HepG2 (cell line): ENCODE data around the gene ATP23. TPM values are rescaled to one million over a fixed set of nuclear protein-coding genes. Genes with fewer than 3 reads are reported as not detected.

Experiments used
- ATAC-seq: fragments of 200-7000 bp; cut with Tn5 transposase; 3 replicates; pipeline ENCODE4 v1.9.1; 2020; ENCODE audit warnings: mild to moderate bottlenecking, moderate library complexity
- BruUV-seq: library from RNA; stranded (reverse); fragments of 400-500 nt; replicated peaks from 2 replicates; lab custom pipeline; 2021; lab: Mats Ljungman, UMichigan
- CTCF ChIA-PET: fragments of 300-600 bp; formaldehyde crosslinking; extraction: SDS; loops from one replicate; lab custom pipeline; 2021; ENCODE audit warnings: low total read pairs, inconsistent platforms, low intra/inter-chr PET ratio; lab: Yijun Ruan, JAX
- POLR2A ChIA-PET: fragments of 350-600 bp; sonication (Branson Sonifier 250); formaldehyde crosslinking; loops from one replicate; lab custom pipeline; 2020; ENCODE audit warnings: antibody characterized with exemption, inconsistent platforms; lab: Yijun Ruan, JAX
- DNase-seq: peaks from one replicate; pipeline ENCODE4 v3.0.0-alpha.2; 2015; ENCODE audit warnings: low spot score
- FAIRE-seq: peaks from 3 replicates; lab custom pipeline; 2011; peaks lifted over from hg19 to GRCh38; lab: Jason Lieb, UNC
- H2AFZ ChIP-seq: one replicate; pipeline ENCODE4 v1.6.1; 2011; ENCODE audit warnings: low read length, inconsistent platforms
- H3K27ac ChIP-seq: fragments of 300-600 bp; 3 replicates; pipeline ENCODE4 v1.8.0; 2011; ENCODE audit warnings: mixed run types, mild to moderate bottlenecking, mixed read lengths, low read length, inconsistent platforms; ENCODE audit not compliant: insufficient read depth; ENCODE audit errors: extremely low read length
- H3K27me3 ChIP-seq, 2 experiments: fragments of 200-600 bp in 1 of 2; 2 replicates in 1 of 2; 3 replicates in 1 of 2; pipeline versions ENCODE4 v1.6.0 to v1.8.0; 2011; ENCODE audit warnings: low read length in 2 of 2, mild to moderate bottlenecking in 2 of 2, moderate library complexity in 2 of 2, inconsistent platforms in 1 of 2; ENCODE audit not compliant: insufficient read depth in 2 of 2, control insufficient read depth in 1 of 2
- H3K36me3 ChIP-seq, 2 experiments: fragments of 200-600 bp in 1 of 2; replicated peaks in 1 of 2; 2 replicates in 1 of 2; 3 replicates in 1 of 2; pipeline versions ENCODE4 v1.5.1 to v1.8.0; 2011; ENCODE audit warnings: low read length in 2 of 2, inconsistent platforms in 1 of 2; ENCODE audit not compliant: insufficient read depth in 2 of 2, control insufficient read depth in 1 of 2
- H3K4me1 ChIP-seq: 2 replicates; pipeline ENCODE4 v1.5.1; 2012; ENCODE audit warnings: low read length, inconsistent platforms; ENCODE audit not compliant: insufficient read depth
- H3K4me2 ChIP-seq: 2 replicates; pipeline ENCODE4 v1.6.0; 2011; ENCODE audit warnings: low read depth, low read length, inconsistent platforms
- H3K4me3 ChIP-seq, 3 experiments: fragments of 200-600 bp in 1 of 3; sonication (generic), shearing (Covaris generic) in 1 of 3; replicated peaks in 1 of 3; 2 replicates each; pipeline ENCODE4 v1.5.1; 2011 to 2016; ENCODE audit warnings: low read length in 3 of 3, inconsistent platforms in 2 of 3, low read depth in 2 of 3, mild to moderate bottlenecking in 2 of 3, control low read depth in 1 of 3, mixed read lengths in 1 of 3; ENCODE audit not compliant: insufficient read depth in 1 of 3
- H3K79me2 ChIP-seq: one replicate; pipeline ENCODE4 v1.6.1; 2011; ENCODE audit warnings: low read length, inconsistent platforms; ENCODE audit not compliant: insufficient read depth
- H3K9ac ChIP-seq: 2 replicates; pipeline ENCODE4 v1.6.0; 2011; ENCODE audit warnings: mild to moderate bottlenecking, low read depth, low read length, inconsistent platforms; ENCODE audit not compliant: insufficient read depth
- H3K9me3 ChIP-seq: 2 replicates; pipeline ENCODE4 v1.5.1; 2012; ENCODE audit warnings: mild to moderate bottlenecking, low read length
- H4K20me1 ChIP-seq: 2 replicates; pipeline ENCODE4 v1.6.0; 2011; ENCODE audit warnings: inconsistent platforms, mild to moderate bottlenecking, low read length, moderate library complexity; ENCODE audit not compliant: insufficient read depth
- FOXK1 ChIP-seq: sonication (generic); formaldehyde crosslinking; IDR thresholded peaks from 2 replicates; pipeline ENCODE4 v1.4.0; 2020; ENCODE audit warnings: low read depth, missing genetic modification reagents, borderline replicate concordance
- KLF11 ChIP-seq: IDR thresholded peaks from 2 replicates; pipeline ENCODE4 v1.6.1; 2016; ENCODE audit warnings: missing compliant biosample characterization
- KLF16 ChIP-seq, 2 experiments: sonication (generic) in 1 of 2; formaldehyde crosslinking in 1 of 2; IDR thresholded peaks; 2 replicates each; pipeline versions ENCODE4 v1.6.1 to v1.8.0; 2016 to 2023; ENCODE audit warnings: missing genetic modification reagents in 2 of 2, missing compliant biosample characterization in 1 of 2
- NFKB2 ChIP-seq: sonication (generic); formaldehyde crosslinking; IDR thresholded peaks from 2 replicates; pipeline ENCODE4 v1.4.0; 2020; ENCODE audit warnings: missing genetic modification reagents, borderline replicate concordance
- NFYB ChIP-seq: sonication (generic); formaldehyde crosslinking; IDR thresholded peaks from 2 replicates; pipeline ENCODE4 v1.4.0; 2020; ENCODE audit warnings: missing genetic modification reagents
- NR2F2 ChIP-seq: IDR thresholded peaks from 2 replicates; pipeline ENCODE4 v1.6.1; 2012; ENCODE audit warnings: low read depth, inconsistent platforms, borderline replicate concordance
- PAWR ChIP-seq: sonication (generic); formaldehyde crosslinking; IDR thresholded peaks from 2 replicates; pipeline ENCODE4 v1.4.0; 2020; ENCODE audit warnings: missing genetic modification reagents, mild to moderate bottlenecking, borderline replicate concordance
- RBFOX2 ChIP-seq: fragments of 200-400 bp; formaldehyde crosslinking; IDR thresholded peaks from 2 replicates; pipeline ENCODE4 v1.6.1; 2017; ENCODE audit warnings: low read depth, mild to moderate bottlenecking, low read length
- SMYD3 ChIP-seq: sonication (generic); formaldehyde crosslinking; IDR thresholded peaks from 2 replicates; pipeline ENCODE4 v1.8.1; 2023; ENCODE audit warnings: mild to moderate bottlenecking, missing genetic modification reagents
- ZNF276 ChIP-seq: sonication (generic); formaldehyde crosslinking; IDR thresholded peaks from 2 replicates; pipeline ENCODE4 v1.4.0; 2020; ENCODE audit warnings: mild to moderate bottlenecking, low read depth, missing genetic modification reagents
- ZNF296 ChIP-seq: sonication (generic); formaldehyde crosslinking; conservative IDR thresholded peaks from 2 replicates; pipeline ENCODE4 v1.5.0; 2020; ENCODE audit warnings: mild to moderate bottlenecking, missing genetic modification reagents
- ZNF530 ChIP-seq: sonication (generic); formaldehyde crosslinking; IDR thresholded peaks from 2 replicates; pipeline ENCODE4 v1.5.0; 2020; ENCODE audit warnings: low read depth, mild to moderate bottlenecking, missing genetic modification reagents
- ZNF580 ChIP-seq: IDR thresholded peaks from 2 replicates; pipeline ENCODE4 v1.6.1; 2016; ENCODE audit warnings: low read depth, borderline replicate concordance
- ZNF772 ChIP-seq: sonication (generic); formaldehyde crosslinking; IDR thresholded peaks from 2 replicates; pipeline ENCODE4 v1.5.0; 2020; ENCODE audit warnings: mild to moderate bottlenecking, missing genetic modification reagents
- ZSCAN29 ChIP-seq: sonication (generic); formaldehyde crosslinking; conservative IDR thresholded peaks from 2 replicates; pipeline ENCODE4 v1.4.0; 2020; ENCODE audit warnings: mild to moderate bottlenecking, missing genetic modification reagents
- ZXDC ChIP-seq: sonication (generic); formaldehyde crosslinking; IDR thresholded peaks from 2 replicates; pipeline ENCODE4 v1.5.0; 2020; ENCODE audit warnings: mild to moderate bottlenecking, missing genetic modification reagents
- WGBS: methylation state at CpG from one replicate; pipeline ENCODE4 v1.1.6; 2017; ENCODE audit warnings: low lambda C conversion rate; 5-methylcytosine and 5-hydroxymethylcytosine counted together
- in situ Hi-C: cut with HindIII; loops from 2 replicates; pipeline ENCODE4 v1.10.0; 2017; ENCODE audit warnings: low pct_unique_long_range_greater_than_20kb; ENCODE audit not compliant: extremely low pct_ligation_motif_present
- intact Hi-C: fragments of 100-400 bp; cut with micrococcal nuclease; formaldehyde crosslinking; loops from one replicate; pipeline ENCODE4 v1.10.0; 2022; ENCODE audit not compliant: unreplicated experiment
- polyA plus RNA-seq, 8 experiments: library from polyadenylated mRNA; depleted of rRNA in 3 of 8; stranded (reverse) in 7 of 8; unstranded in 1 of 8; fragments of >200 nt; fragmentation: Illumina TruSeq in 4 of 8; extraction: Trizol in 4 of 8; gene quantifications; 2 replicates each; pipeline versions ENCODE4 v1.2.1 to v1.2.3, GENCODE V29; 2011 to 2016; ENCODE audit warnings: low read depth in 4 of 8, missing spikeins in 1 of 8, mixed read lengths in 1 of 8; ENCODE audit not compliant: insufficient read depth in 1 of 8
- total RNA-seq, 5 experiments: library from RNA; depleted of rRNA; stranded (reverse); fragments of >200 nt; fragmentation: Illumina TruSeq; extraction: Trizol; gene quantifications; 2 replicates each; pipeline ENCODE4 v1.2.3, GENCODE V29; 2016; ENCODE audit warnings: low read depth in 1 of 5
- TF ChIP-seq, protein P1 (sequence below): sonication (generic); formaldehyde crosslinking; IDR thresholded peaks from 2 replicates; pipeline ENCODE4 v1.4.0; 2020; ENCODE audit warnings: mild to moderate bottlenecking, missing genetic modification reagents, borderline replicate concordance

Gene ATP23
- total and polyA plus RNA-seq, 2 of the 13 experiments (the other 11 are each of a cell fraction or from before 2014, with no cell fraction given) = 12.1 to 14.7 TPM

- H3K36me3 ChIP-seq = peaks cover 0 to 6% of the 10 kb centered on the region in 2 experiments; a peak in 1 of 5 replicates
- WGBS = 92% methylated on average over 1 of the region's 1 CpG
- no peak overlapping the region for H3K27ac ChIP-seq
- no peak for FAIRE-seq
- no peaks in the 10 kb centered on the region for H3K27me3 ChIP-seq
- no peak overlapping the region for H3K4me2 ChIP-seq
- no peaks in the 10 kb centered on the region for H4K20me1 ChIP-seq
- no peaks in the 10 kb centered on the region for H3K4me1 ChIP-seq
- in situ Hi-C loops (no loop called here), intact Hi-C loops (no loop called here)
- H3K79me2 ChIP-seq = no peaks in the 10 kb centered on the region
- TF ChIP-seq RBFOX2 = no peak
- no peak for TF ChIP-seq ZNF276 (CRISPR knock-in tag)
- TF ChIP-seq KLF11 = no peak
- no peak for TF ChIP-seq FOXK1 (CRISPR knock-in tag)
- no peak for TF ChIP-seq ZXDC (CRISPR knock-in tag)
- TF ChIP-seq NFYB (CRISPR knock-in tag) = no peak
- no peak for TF ChIP-seq SMYD3 (CRISPR knock-in tag)
- no peak for TF ChIP-seq ZSCAN29
- no peak for TF ChIP-seq PAWR (CRISPR knock-in tag)
- TF ChIP-seq ZNF580 (CRISPR knock-in tag) = no peak
- no peak for TF ChIP-seq KLF16 (CRISPR knock-in tag; IDR thresholded peaks at IDR 0.05)
- no peak for TF ChIP-seq NFKB2 (CRISPR knock-in tag)
- TF ChIP-seq ZNF296 (CRISPR knock-in tag) = no peak
- TF ChIP-seq ZNF772 (CRISPR knock-in tag) = no peak
- no peak for TF ChIP-seq NR2F2
- no peak for TF ChIP-seq ZNF530 (CRISPR knock-in tag)
- TF ChIP-seq, protein P1, sequence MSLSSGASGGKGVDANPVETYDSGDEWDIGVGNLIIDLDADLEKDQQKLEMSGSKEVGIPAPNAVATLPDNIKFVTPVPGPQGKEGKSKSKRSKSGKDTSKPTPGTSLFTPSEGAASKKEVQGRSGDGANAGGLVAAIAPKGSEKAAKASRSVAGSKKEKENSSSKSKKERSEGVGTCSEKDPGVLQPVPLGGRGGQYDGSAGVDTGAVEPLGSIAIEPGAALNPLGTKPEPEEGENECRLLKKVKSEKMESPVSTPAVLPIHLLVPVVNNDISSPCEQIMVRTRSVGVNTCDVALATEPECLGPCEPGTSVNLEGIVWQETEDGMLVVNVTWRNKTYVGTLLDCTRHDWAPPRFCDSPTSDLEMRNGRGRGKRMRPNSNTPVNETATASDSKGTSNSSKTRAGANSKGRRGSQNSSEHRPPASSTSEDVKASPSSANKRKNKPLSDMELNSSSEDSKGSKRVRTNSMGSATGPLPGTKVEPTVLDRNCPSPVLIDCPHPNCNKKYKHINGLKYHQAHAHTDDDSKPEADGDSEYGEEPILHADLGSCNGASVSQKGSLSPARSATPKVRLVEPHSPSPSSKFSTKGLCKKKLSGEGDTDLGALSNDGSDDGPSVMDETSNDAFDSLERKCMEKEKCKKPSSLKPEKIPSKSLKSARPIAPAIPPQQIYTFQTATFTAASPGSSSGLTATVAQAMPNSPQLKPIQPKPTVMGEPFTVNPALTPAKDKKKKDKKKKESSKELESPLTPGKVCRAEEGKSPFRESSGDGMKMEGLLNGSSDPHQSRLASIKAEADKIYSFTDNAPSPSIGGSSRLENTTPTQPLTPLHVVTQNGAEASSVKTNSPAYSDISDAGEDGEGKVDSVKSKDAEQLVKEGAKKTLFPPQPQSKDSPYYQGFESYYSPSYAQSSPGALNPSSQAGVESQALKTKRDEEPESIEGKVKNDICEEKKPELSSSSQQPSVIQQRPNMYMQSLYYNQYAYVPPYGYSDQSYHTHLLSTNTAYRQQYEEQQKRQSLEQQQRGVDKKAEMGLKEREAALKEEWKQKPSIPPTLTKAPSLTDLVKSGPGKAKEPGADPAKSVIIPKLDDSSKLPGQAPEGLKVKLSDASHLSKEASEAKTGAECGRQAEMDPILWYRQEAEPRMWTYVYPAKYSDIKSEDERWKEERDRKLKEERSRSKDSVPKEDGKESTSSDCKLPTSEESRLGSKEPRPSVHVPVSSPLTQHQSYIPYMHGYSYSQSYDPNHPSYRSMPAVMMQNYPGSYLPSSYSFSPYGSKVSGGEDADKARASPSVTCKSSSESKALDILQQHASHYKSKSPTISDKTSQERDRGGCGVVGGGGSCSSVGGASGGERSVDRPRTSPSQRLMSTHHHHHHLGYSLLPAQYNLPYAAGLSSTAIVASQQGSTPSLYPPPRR (CRISPR knock-in tag) = no peak
- no peak overlapping the region for H2AFZ ChIP-seq
- CTCF ChIA-PET = no interaction called here
- no peak overlapping the region for H3K9ac ChIP-seq
- DNase-seq = no peak
- ATAC-seq = no peak
- H3K4me3 ChIP-seq = no peak overlapping the region
- POLR2A ChIA-PET = no interaction called here
- no peaks in the 10 kb centered on the region for H3K9me3 ChIP-seq
- no TSS peak for BruUV-seq
Observed at GRCh38 chr12:57954768-57955167, 13.4 kb downstream of the ATP23 start.
